NAMALWA (cell line): ENCODE results near the gene FSD2.
"Not testable (repeated sequence)": the region's sequence is repeated elsewhere in the genome, so short reads cannot be mapped to it uniquely, and the experiment has no call there.

ENCODE experiments used
- DNase-seq: peaks from one replicate; pipeline ENCODE4 v3.0.0-alpha.2; 2015; ENCODE audit warnings: low spot score

Gene FSD2

GRCh38 chr15:82737975-82738374 is 67.9 kb downstream of the FSD2 start:
- no peak for DNase-seq

GRCh38 chr15:82731527-82731926 is 74.3 kb downstream of the FSD2 start:
- no peak for DNase-seq

- DNase-seq = no peak
Measured at GRCh38 chr15:82730022-82730530, 75.8 kb downstream of the FSD2 start.

GRCh38 chr15:82726816-82727215 is 79.1 kb downstream of the FSD2 start:
- no peak for DNase-seq

- DNase-seq = no peak
Measured at GRCh38 chr15:82715003-82715402, 90.9 kb downstream of the FSD2 start.

GRCh38 chr15:82714016-82714415 is 91.9 kb downstream of the FSD2 start:
- DNase-seq = no peak

GRCh38 chr15:82712036-82712435 is 93.8 kb downstream of the FSD2 start:
- no peak for DNase-seq

- DNase-seq = no peak
Measured at GRCh38 chr15:82710926-82711490, 94.9 kb downstream of the FSD2 start.

GRCh38 chr15:82710208-82710555 is 95.7 kb downstream of the FSD2 start:
- no peak for DNase-seq

GRCh38 chr15:82709421-82710207 is 96.3 kb downstream of the FSD2 start, which contains the start of gene AP3B2:
Gene AP3B2, minus strand, starts transcription at chr15:82709875. Its CDS starts 169 bp downstream, at chr15:82709706.
- DNase-seq = no peak

GRCh38 chr15:82709081-82709420 is 96.8 kb downstream of the FSD2 start:
- no peak for DNase-seq

GRCh38 chr15:82705856-82706255 is 100.0 kb downstream of the FSD2 start:
- not testable (repeated sequence) for DNase-seq
